Activated T-cell treated with anti-CD3 and anti-CD28 coated beads for 1 hour (primary cell): ENCODE results near the gene HERC2.
A peak's percentile ranks its signal among the peaks of the same experiment; 100 is the strongest.
"Not testable (repeated sequence)": the region's sequence is repeated elsewhere in the genome, so short reads cannot be mapped to it uniquely, and the experiment has no call there.

Experiments
- DNase-seq: peaks from one replicate; pipeline ENCODE4 v3.0.0-alpha.2; 2020; ENCODE audit warnings: low read depth

HERC2 gene

DNA sequence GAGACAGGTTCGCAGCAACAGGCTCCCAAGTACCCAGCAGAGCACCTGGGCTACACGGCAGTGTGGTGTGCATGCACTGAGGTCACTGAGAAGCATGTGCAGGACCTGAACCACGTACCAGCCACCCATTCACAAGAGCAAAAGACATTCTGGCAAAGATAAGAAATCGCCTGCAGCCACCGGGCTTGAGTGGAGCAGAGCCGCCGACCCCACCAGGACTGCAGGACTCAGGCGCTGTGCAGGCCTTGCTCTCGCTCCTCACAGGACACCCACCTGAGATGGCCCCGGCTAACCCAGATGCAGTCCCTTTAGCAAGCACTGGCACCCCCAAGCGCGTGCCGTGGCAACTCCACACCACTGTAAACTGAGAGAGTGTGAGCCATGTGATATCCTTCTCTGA lies 190.6 kb downstream of the HERC2 start:
- no peak for DNase-seq

DNA sequence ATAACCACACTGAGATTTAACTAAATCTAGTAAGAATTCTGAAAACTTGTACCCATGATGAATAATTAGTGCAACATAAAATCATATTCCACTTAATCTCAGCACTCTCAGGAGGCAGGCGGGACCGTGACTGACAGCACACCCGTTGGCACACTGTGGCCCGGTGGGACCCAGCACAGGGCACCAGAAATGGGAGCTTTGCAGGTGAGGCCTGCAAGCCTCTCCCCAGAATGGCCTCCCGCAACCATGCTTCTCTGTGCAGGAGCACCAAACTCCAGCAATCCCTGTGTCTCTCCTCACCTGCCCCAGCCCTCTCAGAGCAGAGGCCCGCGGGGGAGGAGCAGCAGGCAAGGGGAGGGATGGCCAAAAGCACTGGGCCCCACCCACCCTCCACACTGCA lies 191.3 kb downstream of the HERC2 start:
- DNase-seq, result no peak

DNA sequence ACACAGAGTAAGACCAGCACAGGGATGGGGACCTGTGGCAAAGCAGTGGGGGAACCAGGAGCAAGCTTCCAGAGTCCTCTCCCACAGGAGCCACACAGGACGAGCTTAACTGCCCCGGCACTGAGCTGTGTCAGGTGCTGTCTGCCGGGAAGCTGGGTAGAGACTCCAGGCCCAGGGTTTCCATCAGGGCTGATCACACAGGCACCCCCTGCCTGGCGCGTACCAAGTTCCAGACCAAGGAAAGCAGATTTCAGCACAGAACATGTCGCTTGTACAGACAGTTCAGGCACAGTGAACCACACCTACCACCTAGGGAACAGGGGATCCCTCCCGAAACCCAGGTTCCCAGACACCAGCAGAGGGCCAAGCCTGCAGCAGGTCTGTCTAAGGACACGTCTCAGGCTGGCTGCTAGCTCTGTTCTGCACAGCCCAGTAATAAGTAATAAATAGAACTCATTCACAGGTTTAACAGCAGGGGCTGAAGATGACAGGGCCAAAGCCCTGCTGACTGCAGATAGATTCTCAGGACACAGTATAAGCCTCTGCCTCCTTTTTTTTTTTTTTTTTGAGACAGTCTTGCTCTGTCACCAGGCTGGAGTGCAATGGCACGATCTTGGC lies 192.6 kb downstream of the HERC2 start:
- DNase-seq, result no peak

DNA sequence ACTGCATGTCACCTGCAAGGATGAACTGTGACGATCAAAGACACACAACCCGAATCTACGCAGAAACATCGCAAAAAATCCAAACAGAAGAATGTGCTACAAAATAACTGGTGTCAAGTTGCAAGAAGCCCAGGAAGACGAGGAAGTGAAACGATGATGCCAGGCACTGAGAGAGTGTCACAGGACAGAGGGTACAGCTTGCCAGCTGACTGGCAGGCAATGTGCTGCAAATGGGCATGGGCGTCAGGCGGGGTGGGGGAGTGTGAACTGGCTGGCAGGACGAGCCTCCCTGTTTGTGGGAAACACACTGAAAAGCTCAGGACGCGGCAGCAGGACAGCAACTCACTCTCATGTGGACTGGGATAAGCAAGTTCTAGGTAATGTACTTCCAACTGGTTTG lies 193.9 kb downstream of the HERC2 start:
- no peak for DNase-seq

DNA sequence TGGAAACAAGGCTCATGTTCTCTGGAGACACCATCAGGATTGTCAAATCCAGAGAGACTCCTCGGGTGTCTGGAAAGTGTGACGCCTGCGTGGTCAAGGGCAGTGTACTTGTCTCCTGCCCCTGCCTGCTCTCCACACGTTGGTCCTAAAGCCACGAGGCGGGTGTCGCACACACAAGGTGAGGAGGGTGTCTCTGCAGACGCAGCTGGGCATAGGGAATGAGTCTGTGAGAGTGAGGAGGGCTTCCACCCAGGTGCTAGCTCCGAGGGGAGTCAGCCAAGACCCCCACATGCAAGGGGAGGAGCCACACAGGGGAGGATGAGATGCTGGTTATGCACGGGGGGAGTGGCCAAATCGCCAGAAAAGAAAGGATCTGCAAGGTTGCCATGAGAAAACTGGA lies 194.9 kb downstream of the HERC2 start:
- no peak for DNase-seq

DNA sequence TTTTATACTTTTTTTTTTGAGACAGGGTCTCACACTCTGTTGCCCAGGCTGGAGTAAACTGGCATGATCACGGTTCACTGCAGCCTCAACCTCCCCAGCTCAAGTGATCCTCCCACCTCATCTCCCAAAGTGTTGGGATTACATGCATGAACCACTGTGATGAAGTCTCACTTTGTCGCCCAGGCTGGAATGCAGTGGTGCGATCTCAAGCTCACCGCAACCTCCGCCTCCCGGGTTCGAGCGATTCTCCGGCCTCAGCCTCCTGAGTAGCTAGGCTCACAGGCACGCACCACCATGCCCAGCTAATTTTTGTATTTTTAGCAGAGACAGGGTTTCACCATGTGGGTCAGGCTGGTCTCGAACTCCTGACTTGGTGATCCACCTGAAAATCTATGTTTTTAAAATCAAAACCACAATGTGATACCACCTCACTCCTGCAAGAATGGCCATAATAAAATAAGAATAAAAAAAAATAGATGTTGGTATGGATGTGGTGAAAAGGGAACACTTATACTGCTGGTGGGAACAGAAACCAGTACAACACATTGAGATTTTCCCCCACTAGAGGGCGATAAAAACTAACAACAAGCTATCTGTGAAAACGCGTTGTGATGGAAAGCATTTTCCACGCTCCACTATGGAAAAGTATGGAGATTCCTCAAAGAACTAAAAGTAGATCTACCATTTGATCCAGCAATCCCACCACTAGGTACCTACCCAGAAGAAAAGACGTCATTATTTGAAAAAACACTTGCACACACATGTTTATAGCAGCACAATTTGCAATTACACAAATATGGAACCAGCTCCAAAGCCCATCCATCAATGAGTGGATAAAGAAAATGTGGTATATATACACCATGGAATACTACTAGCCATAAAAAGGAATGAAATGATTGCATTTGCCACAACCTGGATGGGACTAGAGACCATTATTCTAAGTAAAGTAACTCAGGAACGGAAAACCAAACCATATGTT lies 196.0 kb downstream of the HERC2 start:
- no peak for DNase-seq

DNA sequence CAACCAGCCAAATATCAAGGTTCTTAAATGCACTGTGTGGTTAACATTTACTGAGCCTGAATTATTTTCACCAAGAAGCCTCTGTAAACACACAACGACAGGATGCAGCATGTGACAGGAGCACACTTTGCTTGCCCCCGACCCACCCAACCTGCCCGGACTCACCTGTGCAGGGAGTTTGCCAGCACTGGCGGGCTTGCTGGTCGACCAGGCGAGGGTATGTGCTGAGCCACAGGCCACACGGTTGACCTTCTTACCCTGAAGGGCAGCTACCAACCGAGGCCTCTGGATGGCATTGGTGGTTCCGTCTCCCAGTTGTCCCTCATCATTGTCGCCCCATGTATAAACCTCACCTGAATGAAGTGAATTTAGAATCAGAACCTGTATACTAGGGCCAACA lies 197.1 kb downstream of the HERC2 start:
- no peak for DNase-seq

DNA sequence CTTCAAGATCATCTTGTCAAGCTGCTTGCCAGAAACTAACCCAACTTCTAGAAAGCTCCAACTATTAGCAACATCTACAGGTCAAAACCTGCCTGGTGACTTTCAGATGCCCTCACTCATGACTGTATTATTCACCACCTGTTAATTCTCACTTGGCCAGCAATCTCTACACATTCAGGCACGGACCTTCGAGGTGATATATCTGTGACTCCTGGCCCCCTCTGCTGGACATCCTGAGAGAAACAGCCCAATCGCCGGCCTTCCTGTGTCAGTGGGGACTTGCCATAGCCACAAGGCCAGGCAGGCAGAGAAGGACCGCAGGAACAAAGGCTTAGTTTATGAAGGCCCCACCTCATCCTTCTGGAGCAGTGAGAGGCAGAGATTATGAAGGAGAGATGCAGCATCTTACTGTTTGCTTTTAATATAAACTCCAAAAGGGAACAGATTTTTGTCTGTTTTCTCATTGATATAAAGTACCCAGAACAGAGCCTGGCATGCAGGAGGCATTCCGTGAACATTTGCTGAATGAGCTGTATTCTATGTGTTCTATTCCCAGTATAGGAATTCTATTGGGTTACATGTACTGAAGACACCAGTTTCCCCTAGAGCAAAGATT lies 198.5 kb downstream of the HERC2 start:
- DNase-seq, result peak; percentile 51

DNA sequence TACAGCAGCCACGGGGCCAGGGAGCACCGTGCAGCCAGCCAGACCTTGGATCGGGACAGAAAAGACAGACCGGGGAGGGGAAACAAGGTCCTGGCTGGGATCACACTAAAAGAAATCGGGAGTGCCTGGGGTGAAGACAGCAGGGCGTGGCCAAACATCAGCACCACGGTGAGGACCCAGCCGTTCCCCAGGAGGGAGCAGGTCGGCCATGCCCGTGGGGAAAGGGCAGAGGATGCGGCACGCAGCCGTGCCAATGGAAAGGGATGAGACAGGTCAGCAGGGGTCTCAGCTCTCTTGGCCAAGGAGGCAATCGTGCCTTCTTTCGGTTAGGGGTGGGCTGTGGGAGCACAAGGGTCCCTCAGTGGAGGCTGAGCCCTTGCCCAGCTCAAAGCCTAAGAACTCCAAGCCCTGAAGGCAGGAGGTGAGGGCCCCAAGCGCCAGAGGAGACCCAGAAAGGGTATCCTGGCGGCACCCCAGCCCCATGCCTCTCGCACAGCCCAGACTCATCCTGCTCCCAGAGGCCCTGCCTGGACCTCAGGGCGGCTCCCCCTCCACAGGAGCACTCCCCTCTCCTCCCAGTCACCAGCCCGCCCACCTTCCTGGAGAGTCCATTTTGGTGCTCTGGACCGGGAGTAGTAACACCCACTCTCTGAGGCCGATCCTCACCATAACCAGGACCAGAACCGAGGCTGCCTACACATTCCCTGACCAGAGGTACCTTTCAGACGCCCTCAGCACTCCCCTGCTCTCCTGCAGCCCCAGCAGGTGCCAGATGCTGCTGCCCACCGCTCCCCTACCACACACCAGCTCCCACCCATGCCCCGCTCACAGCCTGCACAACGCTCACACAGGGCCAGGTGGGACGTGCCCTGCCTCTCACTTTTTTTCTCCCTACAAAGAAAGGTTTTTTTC lies 199.7 kb downstream of the HERC2 start:
- no peak for DNase-seq

DNA sequence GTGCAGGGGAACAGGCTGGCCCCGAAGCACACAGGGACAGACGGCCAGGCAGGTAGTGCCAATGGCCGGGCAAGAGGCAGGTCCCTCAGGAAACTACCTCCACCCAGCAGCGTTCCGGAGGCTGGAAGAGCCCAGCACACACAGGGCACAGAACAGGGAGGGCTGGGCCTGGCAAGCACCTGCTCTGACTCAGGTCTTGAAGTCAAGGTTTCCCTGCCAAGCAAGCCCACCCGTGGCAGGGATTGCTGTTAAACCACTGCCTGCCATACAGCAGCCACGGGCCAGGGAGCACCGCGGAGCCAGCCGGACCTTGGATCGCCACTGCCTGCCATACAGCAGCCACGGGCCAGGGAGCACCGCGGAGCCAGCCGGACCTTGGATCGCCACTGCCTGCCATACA lies 200.4 kb downstream of the HERC2 start:
- DNase-seq, result not testable (repeated sequence)

DNA sequence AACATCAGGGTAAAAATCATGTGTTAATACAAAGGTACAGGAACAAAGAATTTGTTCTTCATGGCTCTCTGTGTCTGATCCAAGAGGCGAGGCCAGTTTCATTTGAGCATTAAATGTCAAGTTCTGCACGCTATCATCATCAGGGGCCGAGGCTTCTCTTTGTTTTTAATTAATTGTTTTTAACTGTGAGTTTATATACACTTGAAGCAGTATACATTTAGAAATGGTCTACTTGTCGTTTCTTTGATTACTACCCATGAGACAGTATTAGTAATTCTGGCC lies 201.7 kb downstream of the HERC2 start:
- DNase-seq, result no peak

DNA sequence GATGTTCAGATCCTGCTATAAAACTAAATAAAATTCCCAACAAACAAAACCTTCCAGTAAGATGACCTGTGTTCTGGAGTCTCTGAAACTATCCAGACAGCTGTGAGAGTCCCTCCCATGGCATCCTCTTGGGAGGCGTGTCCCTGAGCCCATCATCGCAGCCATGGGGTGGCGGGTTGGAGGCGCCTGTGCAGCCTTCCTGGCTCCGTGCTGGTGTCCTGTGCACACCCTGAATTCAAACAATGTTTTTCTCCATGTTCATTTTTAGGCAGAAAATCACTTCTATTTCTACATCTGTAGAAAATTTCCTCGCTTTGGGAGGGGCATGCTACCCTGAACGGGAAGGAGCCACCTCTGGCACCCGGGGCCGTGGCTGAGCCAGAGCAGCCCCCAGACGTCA lies 203.4 kb downstream of the HERC2 start:
- DNase-seq, result no peak

DNA sequence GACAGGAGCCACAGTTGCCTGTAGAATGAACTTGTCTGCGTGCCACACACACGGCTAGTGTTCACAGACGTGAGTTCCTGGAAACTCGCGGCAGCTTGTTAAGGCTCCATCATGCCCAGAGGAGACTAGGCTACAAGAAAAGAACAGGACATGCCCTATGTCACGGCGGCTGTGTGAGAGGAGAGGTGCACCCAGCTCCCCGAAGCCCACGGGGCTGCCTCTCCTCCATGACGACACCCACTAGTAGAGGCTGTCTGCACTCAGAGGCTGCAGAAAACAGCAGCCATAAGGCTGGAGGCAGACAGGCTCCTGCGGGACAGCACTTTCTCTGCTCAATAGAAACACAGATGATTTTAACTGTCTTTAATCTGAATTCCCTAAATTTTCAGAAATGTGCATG lies 203.9 kb downstream of the HERC2 start:
- no peak for DNase-seq

DNA sequence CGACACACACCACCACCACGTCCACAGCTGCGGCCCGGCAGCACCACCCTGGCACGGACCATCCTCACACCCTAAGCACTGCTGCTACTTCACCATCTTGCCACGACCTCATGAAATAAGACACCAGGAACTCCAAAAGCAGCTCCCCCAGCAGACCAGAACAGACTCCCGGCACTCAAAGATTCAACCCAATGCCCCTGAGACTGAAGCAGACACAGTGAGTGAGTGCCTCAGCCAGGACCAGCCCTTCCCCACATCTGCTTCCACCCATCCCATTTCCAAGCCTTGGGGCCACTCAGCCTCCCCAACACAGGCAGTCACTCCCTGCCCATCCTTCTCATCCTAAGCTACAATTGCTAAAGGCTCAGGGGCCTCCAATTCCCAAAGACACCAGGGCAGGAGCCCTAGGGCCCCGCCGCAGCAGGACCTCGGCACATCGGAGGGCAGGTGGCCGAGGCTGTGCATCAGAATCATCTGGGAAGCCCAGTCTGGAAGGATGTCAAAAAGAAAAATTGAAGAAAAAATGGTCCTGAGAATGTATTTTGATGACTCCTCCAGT lies 204.5 kb downstream of the HERC2 start:
- no peak for DNase-seq

DNA sequence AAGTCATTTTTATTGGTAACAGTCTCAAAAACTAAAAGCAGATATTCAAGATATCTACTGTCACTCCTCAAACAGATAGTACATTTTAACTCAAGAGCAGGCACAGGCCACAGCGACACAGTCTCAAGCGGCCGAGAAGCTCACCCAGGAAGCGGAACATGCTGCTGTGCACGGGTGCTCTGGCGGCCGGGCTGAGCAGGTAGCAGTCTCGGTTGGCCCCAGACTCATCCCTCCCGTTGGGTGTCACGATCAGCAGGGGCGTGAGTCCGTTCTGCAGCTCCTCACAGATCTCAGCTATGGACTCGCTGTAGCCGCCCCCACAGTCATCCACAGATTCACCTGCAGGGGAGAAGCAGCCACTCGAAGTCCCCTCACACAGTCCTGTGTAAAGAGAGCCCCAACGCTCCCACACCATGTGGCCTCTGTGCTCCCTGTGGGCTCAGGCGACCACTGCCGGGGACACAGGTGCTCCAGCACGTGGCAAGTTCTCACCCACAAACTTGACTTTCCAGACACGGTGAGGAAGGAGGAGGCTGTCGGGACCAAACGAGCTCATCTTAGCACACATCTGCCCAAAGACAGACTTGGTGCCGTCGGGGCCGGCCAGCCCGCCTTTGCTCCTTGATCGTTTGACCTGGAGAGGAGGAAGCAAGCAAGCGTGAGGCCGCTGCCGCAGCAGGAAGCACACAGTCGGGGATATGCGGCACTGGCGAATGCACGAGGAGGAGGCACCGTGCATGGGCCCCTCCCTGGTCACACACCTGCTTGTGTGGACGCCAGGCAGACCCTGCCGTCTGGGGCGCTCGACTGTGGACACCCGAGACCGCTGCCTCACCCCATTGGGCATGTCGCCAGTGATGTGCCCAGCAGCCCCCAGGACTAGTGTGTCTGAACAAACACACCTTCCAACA lies 205.2 kb downstream of the HERC2 start:
- DNase-seq, result no peak

DNA sequence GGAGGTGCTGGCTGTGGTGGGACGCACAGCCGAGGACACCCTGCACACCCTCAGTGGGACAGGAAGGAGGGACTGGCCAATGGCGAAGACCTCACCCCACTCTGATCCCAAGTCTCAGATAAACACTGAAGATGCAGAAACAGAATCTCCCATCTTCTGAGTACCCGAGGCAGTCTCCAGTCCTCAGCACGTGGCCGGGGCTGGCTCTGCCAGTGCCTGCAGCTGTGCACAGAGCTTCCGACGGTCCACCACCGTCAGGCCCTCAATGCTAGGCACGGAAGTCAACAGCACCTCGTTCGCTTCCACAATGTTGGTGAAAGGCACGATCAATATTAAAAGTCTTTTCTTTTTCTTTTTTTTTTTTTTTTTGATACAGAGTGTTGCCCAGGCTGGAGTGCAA lies 206.1 kb downstream of the HERC2 start:
- no peak for DNase-seq

DNA sequence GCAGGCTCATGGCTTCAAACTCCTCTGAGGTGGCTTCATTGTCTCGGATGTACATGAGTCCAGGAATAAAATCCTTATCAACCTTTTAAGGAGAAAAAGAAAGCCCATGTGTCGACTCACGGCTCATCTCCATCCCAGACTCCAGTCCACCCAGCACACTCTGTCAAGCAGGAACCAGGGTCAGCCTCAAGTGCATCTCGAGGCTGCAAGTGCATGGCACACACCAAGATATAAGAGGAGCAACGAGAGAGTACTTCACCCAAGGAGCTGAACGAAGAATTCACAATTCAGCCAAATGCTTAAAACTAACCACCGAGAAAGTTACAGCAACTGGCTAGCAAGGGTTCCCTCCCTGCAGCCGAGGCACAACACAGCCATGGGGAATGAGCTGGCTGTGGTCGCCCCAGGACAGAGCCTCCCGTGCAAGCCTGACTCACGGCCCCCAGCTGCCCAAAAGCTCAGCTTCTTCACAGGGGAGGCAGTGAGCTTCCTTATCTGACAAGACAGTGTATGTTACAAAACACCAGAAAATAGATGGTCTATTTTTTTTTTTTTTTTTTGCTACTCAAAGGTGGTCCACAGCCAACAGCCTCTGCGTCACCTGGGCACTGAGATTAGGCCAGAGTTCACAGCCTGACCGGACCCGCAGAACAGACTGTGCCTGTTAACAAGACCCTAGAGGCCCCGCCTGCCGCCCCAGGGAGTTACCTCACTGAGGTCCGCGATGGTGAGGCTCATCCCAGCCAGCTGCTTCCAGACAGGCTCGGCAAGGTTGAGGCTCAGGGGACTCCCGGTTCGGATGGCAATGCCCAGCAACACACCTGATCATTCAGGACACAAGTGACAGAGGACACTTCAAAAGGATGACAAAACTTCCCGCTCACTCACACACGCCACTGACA lies 207.0 kb downstream of the HERC2 start:
- DNase-seq, result no peak

DNA sequence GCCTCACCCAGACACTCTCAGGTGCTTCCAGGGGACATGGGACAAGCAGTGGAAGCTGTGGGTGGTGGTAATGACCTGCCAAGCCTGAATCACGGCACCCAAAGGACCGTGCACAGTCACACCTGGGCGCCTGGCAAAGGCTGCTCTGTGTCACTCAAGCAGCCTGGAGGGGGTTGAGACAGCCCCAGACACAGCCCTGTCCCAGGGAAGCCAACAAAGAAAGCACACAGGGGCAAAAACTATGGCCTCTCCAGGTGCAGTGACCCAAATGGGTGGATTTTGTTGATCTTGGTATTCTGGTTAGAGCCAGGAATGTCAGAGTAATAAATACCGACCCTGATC lies 207.9 kb downstream of the HERC2 start:
- DNase-seq, result no peak

DNA sequence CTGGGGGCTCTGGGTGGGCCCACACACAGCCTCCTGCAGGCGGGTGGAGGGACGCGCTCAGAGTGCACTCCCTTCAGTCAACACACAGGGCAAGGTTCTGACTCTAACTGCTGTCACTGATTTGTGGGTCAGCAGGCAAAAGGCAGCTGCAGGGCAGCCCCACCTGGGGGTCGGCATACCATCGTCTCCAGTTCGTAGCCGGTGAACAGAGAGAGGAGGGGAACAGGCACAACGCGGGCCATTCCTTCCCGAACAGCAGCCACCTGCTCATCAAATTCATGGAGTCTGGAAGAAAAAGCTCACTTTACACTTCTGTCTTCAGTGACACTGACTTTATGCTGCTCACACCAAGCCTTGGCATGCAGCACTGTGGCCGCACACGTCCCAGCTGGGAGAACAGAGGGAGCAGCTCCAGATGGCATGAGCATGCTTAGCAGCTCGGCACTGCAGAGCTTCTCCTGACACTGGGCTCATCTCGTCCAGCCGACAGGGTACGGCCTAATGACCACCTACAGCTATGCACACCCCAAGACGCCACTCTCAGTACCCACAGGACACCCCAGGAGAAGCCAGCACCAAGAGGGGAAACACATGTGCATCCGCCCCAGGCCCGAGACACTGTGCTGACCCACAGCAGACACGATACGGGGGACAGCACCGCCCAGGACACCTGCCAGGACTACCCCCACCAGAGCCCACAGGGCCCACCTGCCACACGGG lies 208.4 kb downstream of the HERC2 start:
- DNase-seq, result no peak
